A549 (cell line): ENCODE data around the gene GRK2. TPM values are rescaled to one million over a fixed set of nuclear protein-coding genes. Genes with fewer than 3 reads are reported as not detected.

Experiments used
- ATAC-seq, 2 experiments: fragments of 200-7000 bp in 1 of 2; fragments of >200 bp in 1 of 2; cut with Nextera tagmentation in 1 of 2; cut with Tn5 transposase in 1 of 2; 3 replicates each; pipeline versions ENCODE4 v1.8.0 to v1.9.1; 2018 to 2020; ENCODE audit warnings: mild to moderate bottlenecking in 1 of 2, moderate library complexity in 1 of 2
- CTCF ChIA-PET: fragments of 300-600 bp; sonication (Branson Sonifier 250); formaldehyde crosslinking; extraction: SDS; loops from one replicate; lab custom pipeline; 2021; ENCODE audit warnings: antibody characterized with exemption, inconsistent platforms; lab: Yijun Ruan, JAX
- POLR2A ChIA-PET: fragments of 350-600 bp; formaldehyde crosslinking; extraction: SDS; loops from one replicate; lab custom pipeline; 2021; ENCODE audit warnings: antibody characterized with exemption, inconsistent platforms; lab: Yijun Ruan, JAX
- DNase-seq, 2 experiments: peaks; one replicate each; pipeline versions ENCODE4 v3.0.0 to v3.0.0-alpha.2; 2011 to 2016; ENCODE audit warnings: low read depth in 1 of 2, low spot score in 1 of 2
- FAIRE-seq: peaks from 2 replicates; lab custom pipeline; 2011; peaks lifted over from hg19 to GRCh38; lab: Jason Lieb, UNC
- H3K27ac ChIP-seq, 2 experiments: fragments of >200 bp; sonication (Bioruptor Twin); formaldehyde crosslinking; 3 replicates each; pipeline ENCODE4 v1.5.1; 2016 to 2017
- H3K4me1 ChIP-seq: fragments of >200 bp; sonication (Bioruptor Twin); formaldehyde crosslinking; 3 replicates; pipeline ENCODE4 v1.6.1; 2016
- H3K4me2 ChIP-seq: fragments of >200 bp; sonication (Bioruptor Twin); formaldehyde crosslinking; 3 replicates; pipeline ENCODE4 v1.6.1; 2016
- H3K4me3 ChIP-seq: fragments of >200 bp; sonication (Bioruptor Twin); formaldehyde crosslinking; 3 replicates; pipeline ENCODE4 v1.5.1; 2016
- H3K9me3 ChIP-seq: fragments of >200 bp; sonication (Bioruptor Twin); formaldehyde crosslinking; 3 replicates; pipeline ENCODE4 v1.6.1; 2016
- CEBPB ChIP-seq, 2 experiments: fragments of >200 bp in 1 of 2; sonication (Bioruptor Twin) in 1 of 2; formaldehyde crosslinking in 1 of 2; IDR thresholded peaks; 2 replicates each; pipeline ENCODE4 v1.6.1; 2012 to 2016
- FOSB ChIP-seq: fragments of 250-450 bp; sonication (Bioruptor Pico); IDR thresholded peaks from 2 replicates; pipeline ENCODE4 v1.5.0; 2020; ENCODE audit warnings: mild to moderate bottlenecking, moderate library complexity
- FOSL2 ChIP-seq, 2 experiments: fragments of 450-650 bp in 1 of 2; fragments of >200 bp in 1 of 2; sonication (Bioruptor Twin) in 1 of 2; formaldehyde crosslinking; IDR thresholded peaks; 2 replicates each; pipeline versions ENCODE4 v1.5.0 to v1.6.1; 2016 to 2020; ENCODE audit warnings: mild to moderate bottlenecking in 1 of 2, moderate library complexity in 1 of 2
- HEYL ChIP-seq: fragments of 250-450 bp; sonication (Bioruptor Pico); IDR thresholded peaks from 2 replicates; pipeline ENCODE4 v1.8.0; 2021; ENCODE audit warnings: mild to moderate bottlenecking, moderate library complexity
- HOXB5 ChIP-seq: fragments of 250-450 bp; sonication (Bioruptor Pico); IDR thresholded peaks from 2 replicates; pipeline ENCODE4 v1.5.0; 2020; ENCODE audit warnings: mild to moderate bottlenecking, moderate library complexity
- JUN ChIP-seq, 2 experiments: fragments of >200 bp; sonication (Bioruptor Twin); formaldehyde crosslinking; IDR thresholded peaks; 2 replicates in 1 of 2; 3 replicates in 1 of 2; pipeline ENCODE4 v1.6.1; 2016 to 2017
- KDM1A ChIP-seq: fragments of 200-600 bp; sonication (generic); IDR thresholded peaks from 2 replicates; pipeline ENCODE4 v1.6.1; 2016; ENCODE audit warnings: low read depth, mild to moderate bottlenecking
- MAFK ChIP-seq: fragments of 450-650 bp; IDR thresholded peaks from 2 replicates; pipeline ENCODE4 v1.6.1; 2014; ENCODE audit not compliant: partially characterized antibody
- MAZ ChIP-seq: fragments of 150-350 bp; IDR thresholded peaks from 2 replicates; pipeline ENCODE4 v1.6.1; 2014; ENCODE audit warnings: antibody characterized with exemption, low read depth, low read length, borderline replicate concordance
- MYC ChIP-seq: IDR thresholded peaks from 2 replicates; pipeline ENCODE4 v1.6.1; 2012; ENCODE audit warnings: mild to moderate bottlenecking, inconsistent platforms, low read length, improper control_type of control experiment, borderline replicate concordance
- NPAS2 ChIP-seq: fragments of 250-450 bp; sonication (Bioruptor Pico); IDR thresholded peaks from 2 replicates; pipeline ENCODE4 v1.8.0; 2022; ENCODE audit warnings: mild to moderate bottlenecking, moderate library complexity, borderline replicate concordance
- POLR2A ChIP-seq: IDR thresholded peaks from 2 replicates; pipeline ENCODE4 v1.6.1; 2012; ENCODE audit warnings: mild to moderate bottlenecking, low read length
- SREBF2 ChIP-seq: fragments of 450-650 bp; IDR thresholded peaks from 2 replicates; pipeline ENCODE4 v1.6.1; 2014; ENCODE audit warnings: mild to moderate bottlenecking, moderate library complexity
- WGBS: methylation state at CpG from one replicate; pipeline ENCODE4 v1.1.6; 2017; ENCODE audit errors: missing lambda C conversion rate; 5-methylcytosine and 5-hydroxymethylcytosine counted together
- polyA plus RNA-seq, 4 experiments: library from polyadenylated mRNA; depleted of rRNA in 3 of 4; stranded (reverse); fragments of >200 nt; fragmentation: RNase III in 1 of 4; extraction: RNeasy Plus Mini Kit Qiagen cat#74134 plus additional on column Dnase treatment in 1 of 4; gene quantifications; 2 replicates in 3 of 4; 3 replicates in 1 of 4; pipeline ENCODE4 v1.2.3, GENCODE V29; 2011 to 2017
- TF ChIP-seq, protein P1 (sequence below): fragments of 200-600 bp; sonication (generic); IDR thresholded peaks from 2 replicates; pipeline ENCODE4 v1.6.1; 2016; ENCODE audit warnings: antibody characterized with exemption, mild to moderate bottlenecking, moderate library complexity
- TF ChIP-seq, protein P2 (sequence below): IDR thresholded peaks from 2 replicates; pipeline ENCODE4 v1.6.1; 2012
- TF ChIP-seq, protein P3 (sequence below): fragments of >200 bp; sonication (Bioruptor Twin); formaldehyde crosslinking; IDR thresholded peaks from 3 replicates; pipeline ENCODE4 v1.6.1; 2016

GRK2 gene
- polyA plus RNA-seq, 2 of the 4 experiments (the other 2 are of a cell fraction) = 20.5 to 29.7 TPM

DNA sequence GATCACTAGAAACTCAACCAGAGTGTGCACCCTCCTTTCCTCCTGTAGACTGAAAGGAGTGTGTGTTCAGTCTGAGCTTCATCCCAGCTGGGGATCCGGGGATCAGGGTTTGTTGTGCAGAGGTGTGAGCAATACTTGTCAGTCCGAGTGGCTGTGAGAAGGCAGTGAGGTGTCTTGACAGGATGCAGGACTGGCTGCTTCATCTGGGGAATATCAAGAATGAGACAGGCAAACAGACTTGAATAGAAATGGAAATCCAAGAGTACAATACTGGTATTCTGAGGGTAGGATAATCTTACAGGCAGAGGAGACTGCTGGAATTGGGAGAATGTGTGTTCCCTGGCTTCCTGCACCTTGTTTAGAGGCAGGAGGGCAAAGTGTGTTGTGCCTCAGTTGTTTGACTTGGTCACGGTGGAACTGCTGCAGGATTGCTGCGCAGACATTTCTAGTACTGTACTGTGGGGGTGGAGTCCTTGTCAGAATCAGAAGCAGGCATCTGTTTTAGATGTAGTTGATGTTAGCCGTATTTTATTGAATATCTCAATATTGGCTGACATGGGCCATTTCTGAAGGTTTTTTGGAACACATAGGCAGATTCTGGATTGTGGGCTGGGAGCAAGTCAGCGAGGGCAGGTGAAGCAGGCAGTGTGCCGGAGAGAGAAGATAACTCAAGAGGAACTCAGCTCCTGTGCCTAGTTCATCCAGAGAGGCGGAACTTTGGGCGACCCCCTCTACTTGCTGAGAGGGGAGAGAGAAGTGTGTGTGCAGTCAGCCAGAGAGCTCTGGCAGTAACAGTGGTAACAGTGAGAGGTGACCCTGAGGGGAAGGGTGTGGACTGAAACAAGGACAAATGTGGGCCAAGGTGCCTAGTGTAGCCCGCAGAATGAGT, 27.1 kb upstream of the GRK2 start:
- Histone ChIP-seq H3K4me1 (peaks cover 28% of the 10 kb centered on the region), H3K4me2 (peak overlapping the region; percentile 94), H3K4me3 (peak overlapping the region; percentile 22; the same call in 2 of the 3 replicates), H3K9me3 (no peaks in the 10 kb centered on the region), H3K27ac (peak overlapping the region; percentile 33 to 61; a peak in 2 of 6 replicates)
- ATAC-seq = peak; percentile 0 to 17; a peak in 4 of 6 replicates
- no peak for FAIRE-seq
- DNase-seq = no peak
- WGBS = 40% methylated on average over 10 of the region's 10 CpGs
- CTCF ChIA-PET = interaction anchor here (0.8 to 4.2 kb wide), 11 partner anchors 9 to 185 kb away, joined by 3 to 21 read pairs (median 3); partner anchors contain the start of gene KDM2A
- TF ChIP-seq SREBF2 (no peak), KDM1A (no peak), HOXB5 (CRISPR knock-in tag) (no peak), MYC (no peak), HEYL (no peak)
- POLR2A ChIA-PET = interaction anchor here (0.6 to 2.2 kb wide), 9 partner anchors 9 to 162 kb away, joined by 3 to 10 read pairs (median 4); partner anchors contain the start of genes ANKRD13D, KDM2A and PPP1CA

DNA sequence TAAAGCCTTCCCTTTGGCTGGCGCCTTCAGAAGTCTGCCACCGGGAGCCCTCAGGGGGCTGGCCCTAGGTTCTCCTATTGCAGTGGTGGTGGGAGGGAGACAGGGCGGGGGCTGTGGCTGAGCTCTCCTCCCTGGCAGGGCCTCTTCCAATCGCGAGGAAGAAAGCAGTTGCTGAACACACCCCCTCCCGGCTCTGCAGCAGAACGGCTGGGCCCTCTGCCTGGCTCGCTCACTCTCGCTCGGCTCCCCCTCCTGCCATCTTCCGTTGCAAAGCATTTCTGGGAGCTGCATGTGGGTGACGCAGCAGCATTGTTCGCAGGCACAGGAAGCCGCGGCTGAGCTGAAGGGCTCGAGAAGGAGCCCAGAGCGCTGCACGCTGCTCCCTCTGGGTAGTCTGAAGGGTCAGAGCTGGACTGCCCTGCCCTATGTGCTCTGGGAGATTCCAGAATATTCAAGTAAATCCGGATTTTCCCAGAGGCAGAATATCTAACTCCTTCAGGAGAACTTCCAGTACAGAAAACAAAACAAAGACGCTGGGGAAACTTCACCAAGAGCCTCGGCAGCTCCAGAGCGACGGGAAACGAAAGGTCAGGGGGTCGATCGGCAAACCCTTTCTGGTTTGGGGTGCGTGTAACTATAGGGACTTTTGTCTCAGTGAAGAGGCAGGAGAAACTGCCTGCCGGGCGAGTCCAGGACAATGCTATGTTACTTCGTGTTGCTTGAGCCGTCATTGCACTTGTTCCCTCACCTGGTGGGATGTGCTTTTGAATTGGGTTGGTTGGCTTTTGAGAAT, 26.3 kb upstream of the GRK2 start:
- Histone ChIP-seq H3K27ac (peak overlapping the region; percentile 80 to 89), H3K9me3 (no peaks in the 10 kb centered on the region), H3K4me2 (peak overlapping the region; percentile 94), H3K4me1 (peaks cover 28% of the 10 kb centered on the region), H3K4me3 (peak overlapping the region; percentile 69)
- POLR2A ChIA-PET = interaction anchor here (0.6 to 2.2 kb wide), 9 partner anchors 10 to 161 kb away, joined by 3 to 10 read pairs (median 4); partner anchors contain the start of genes ANKRD13D, KDM2A and PPP1CA
- WGBS = 2% methylated on average over 31 of the region's 31 CpGs
- CTCF ChIA-PET = interaction anchor here (0.6 to 4.2 kb wide), 13 partner anchors 8 to 159 kb away, joined by 3 to 21 read pairs (median 3); partner anchors contain the start of gene KDM2A
- DNase-seq (peak; percentile 93 to 97), ATAC-seq (peak; percentile 96 to 98), FAIRE-seq (no peak)
- peak; percentile 62; the same call in 1 of the 2 replicates for TF ChIP-seq MAZ
- TF ChIP-seq MYC = peak; percentile 41; the same call in 1 of the 2 replicates
- no peak for TF ChIP-seq FOSL2 (IDR thresholded peaks at IDR 0.05)
- peak; percentile 47; the same call in 1 of the 2 replicates for TF ChIP-seq FOSL2 (CRISPR knock-in tag; IDR thresholded peaks at IDR 0.05)
- TF ChIP-seq, protein P1, sequence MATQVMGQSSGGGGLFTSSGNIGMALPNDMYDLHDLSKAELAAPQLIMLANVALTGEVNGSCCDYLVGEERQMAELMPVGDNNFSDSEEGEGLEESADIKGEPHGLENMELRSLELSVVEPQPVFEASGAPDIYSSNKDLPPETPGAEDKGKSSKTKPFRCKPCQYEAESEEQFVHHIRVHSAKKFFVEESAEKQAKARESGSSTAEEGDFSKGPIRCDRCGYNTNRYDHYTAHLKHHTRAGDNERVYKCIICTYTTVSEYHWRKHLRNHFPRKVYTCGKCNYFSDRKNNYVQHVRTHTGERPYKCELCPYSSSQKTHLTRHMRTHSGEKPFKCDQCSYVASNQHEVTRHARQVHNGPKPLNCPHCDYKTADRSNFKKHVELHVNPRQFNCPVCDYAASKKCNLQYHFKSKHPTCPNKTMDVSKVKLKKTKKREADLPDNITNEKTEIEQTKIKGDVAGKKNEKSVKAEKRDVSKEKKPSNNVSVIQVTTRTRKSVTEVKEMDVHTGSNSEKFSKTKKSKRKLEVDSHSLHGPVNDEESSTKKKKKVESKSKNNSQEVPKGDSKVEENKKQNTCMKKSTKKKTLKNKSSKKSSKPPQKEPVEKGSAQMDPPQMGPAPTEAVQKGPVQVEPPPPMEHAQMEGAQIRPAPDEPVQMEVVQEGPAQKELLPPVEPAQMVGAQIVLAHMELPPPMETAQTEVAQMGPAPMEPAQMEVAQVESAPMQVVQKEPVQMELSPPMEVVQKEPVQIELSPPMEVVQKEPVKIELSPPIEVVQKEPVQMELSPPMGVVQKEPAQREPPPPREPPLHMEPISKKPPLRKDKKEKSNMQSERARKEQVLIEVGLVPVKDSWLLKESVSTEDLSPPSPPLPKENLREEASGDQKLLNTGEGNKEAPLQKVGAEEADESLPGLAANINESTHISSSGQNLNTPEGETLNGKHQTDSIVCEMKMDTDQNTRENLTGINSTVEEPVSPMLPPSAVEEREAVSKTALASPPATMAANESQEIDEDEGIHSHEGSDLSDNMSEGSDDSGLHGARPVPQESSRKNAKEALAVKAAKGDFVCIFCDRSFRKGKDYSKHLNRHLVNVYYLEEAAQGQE = 0 out of 2 replicates have a peak, but pooled peaks have one; percentile 15
- TF ChIP-seq SREBF2 = no peak
- TF ChIP-seq, protein P2, sequence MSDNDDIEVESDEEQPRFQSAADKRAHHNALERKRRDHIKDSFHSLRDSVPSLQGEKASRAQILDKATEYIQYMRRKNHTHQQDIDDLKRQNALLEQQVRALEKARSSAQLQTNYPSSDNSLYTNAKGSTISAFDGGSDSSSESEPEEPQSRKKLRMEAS = peak; percentile 92
- 0 out of 2 replicates have a peak, but pooled peaks have one; percentile 7 for TF ChIP-seq FOSB
- TF ChIP-seq JUN (IDR thresholded peaks at IDR 0.05) = peak; percentile 60 to 70; a peak in 4 of 5 replicates
- TF ChIP-seq POLR2A = peak; percentile 98
- TF ChIP-seq NPAS2 (CRISPR knock-in tag) = no peak
- TF ChIP-seq, protein P3, sequence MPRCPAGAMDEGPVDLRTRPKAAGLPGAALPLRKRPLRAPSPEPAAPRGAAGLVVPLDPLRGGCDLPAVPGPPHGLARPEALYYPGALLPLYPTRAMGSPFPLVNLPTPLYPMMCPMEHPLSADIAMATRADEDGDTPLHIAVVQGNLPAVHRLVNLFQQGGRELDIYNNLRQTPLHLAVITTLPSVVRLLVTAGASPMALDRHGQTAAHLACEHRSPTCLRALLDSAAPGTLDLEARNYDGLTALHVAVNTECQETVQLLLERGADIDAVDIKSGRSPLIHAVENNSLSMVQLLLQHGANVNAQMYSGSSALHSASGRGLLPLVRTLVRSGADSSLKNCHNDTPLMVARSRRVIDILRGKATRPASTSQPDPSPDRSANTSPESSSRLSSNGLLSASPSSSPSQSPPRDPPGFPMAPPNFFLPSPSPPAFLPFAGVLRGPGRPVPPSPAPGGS = peak; percentile 75; the same call in 1 of the 3 replicates
- TF ChIP-seq MAFK = peak; percentile 77
- TF ChIP-seq CEBPB (IDR thresholded peaks at IDR 0.05) = no peak
